Upper lobe of right lung (tissue), 1 donor: Measurements from ENCODE around the gene CLSTN2. TPM values are rescaled to one million over a fixed set of nuclear protein-coding genes. Genes with fewer than 3 reads are reported as not detected.

Source experiments
- ATAC-seq: fragments of 200-7000 bp; cut with Tn5 transposase; one replicate; pipeline ENCODE4 v1.9.1; 2020; ENCODE audit warnings: mild to moderate bottlenecking, moderate library complexity
- DNase-seq: peaks from one replicate; pipeline ENCODE4 v3.0.0-alpha.2; 2020
- H3K27ac ChIP-seq: fragments of 200-600 bp; one replicate; pipeline ENCODE4 v1.8.0; 2022
- H3K27me3 ChIP-seq: fragments of 200-600 bp; one replicate; pipeline ENCODE4 v1.8.0; 2022; ENCODE audit warnings: mild to moderate bottlenecking
- H3K36me3 ChIP-seq: fragments of 200-600 bp; one replicate; pipeline ENCODE4 v1.8.0; 2022
- H3K4me1 ChIP-seq: fragments of 200-600 bp; one replicate; pipeline ENCODE4 v1.8.0; 2022
- H3K4me3 ChIP-seq: fragments of 200-600 bp; one replicate; pipeline ENCODE4 v1.8.0; 2022; ENCODE audit warnings: mild to moderate bottlenecking
- H3K9me3 ChIP-seq: fragments of 200-600 bp; one replicate; pipeline ENCODE4 v1.8.0; 2022
- CTCF ChIP-seq: fragments of 200-600 bp; IDR thresholded peaks from one replicate; pipeline ENCODE4 v1.8.0; 2022; ENCODE audit warnings: antibody characterized with exemption
- intact Hi-C: fragments of 100-400 bp; cut with DNase I; formaldehyde crosslinking; loops from one replicate; pipeline ENCODE4 v1.11.0; 2022
- total RNA-seq: library from RNA; stranded (reverse); fragmentation: NEBNext Ultra II Directional; extraction: Animal tissue kit (Norgen Biotek cat#: 25700); gene quantifications from one replicate; pipeline ENCODE4 v1.2.1, GENCODE V29; 2021
- donor health status: DM: no; HTN: yes; CAD: no; lungs with severe emphysema.

Gene CLSTN2
- total RNA-seq, 1 donor from 2014 or later = 3.0 TPM

DNA sequence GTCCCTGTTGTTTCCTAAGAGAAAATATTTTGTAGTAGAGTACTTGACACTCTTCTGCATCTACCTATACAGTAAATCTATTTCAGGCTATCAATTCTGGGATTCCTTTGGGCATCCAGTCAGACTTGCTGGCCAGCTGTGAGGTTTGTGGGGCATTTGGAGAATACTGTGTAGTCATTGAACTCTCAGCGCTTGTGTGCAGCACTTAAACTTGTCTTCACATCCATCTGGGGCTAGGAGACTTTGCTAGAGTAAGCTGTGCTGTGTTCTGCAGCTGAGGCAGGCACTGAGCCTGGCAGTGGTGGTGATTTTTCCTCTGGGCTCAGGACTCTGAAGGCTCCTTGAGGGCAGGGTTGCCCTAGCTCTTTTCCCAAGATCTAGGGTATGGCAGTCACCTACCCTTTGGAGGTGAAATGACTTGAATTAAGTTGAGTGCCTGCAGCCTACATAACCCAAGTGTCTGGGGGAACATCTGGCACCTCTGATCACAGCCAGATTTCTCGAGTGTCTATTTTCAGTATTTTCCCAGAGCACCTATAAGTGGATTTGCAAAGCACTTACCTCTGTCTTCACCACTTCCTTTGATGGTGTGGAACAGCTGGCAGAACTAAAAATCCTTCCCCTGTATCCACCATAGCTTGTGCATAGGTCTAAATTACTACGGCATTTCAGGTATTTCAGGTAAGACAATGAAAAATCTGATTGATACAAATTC, 19.3 kb downstream of the CLSTN2 start:
- Histone ChIP-seq H3K36me3 (no peaks in the 10 kb centered on the region), H3K4me1 (no peaks in the 10 kb centered on the region), H3K27ac (no peak overlapping the region), H3K27me3 (no peaks in the 10 kb centered on the region), H3K9me3 (no peaks in the 10 kb centered on the region), H3K4me3 (no peak overlapping the region)
- DNase-seq = no peak
- TF ChIP-seq CTCF = no peak
- intact Hi-C loops = no loop called here
- no peak for ATAC-seq

GRCh38 chr3:139957844-139958243, 22.9 kb downstream of the CLSTN2 start:
- ATAC-seq (no peak), DNase-seq (no peak)
- TF ChIP-seq CTCF = no peak
- Histone ChIP-seq H3K4me3 (no peak overlapping the region), H3K27me3 (no peaks in the 10 kb centered on the region), H3K36me3 (no peaks in the 10 kb centered on the region), H3K27ac (no peak overlapping the region), H3K4me1 (no peaks in the 10 kb centered on the region), H3K9me3 (no peaks in the 10 kb centered on the region)
- intact Hi-C loops = no loop called here

GRCh38 chr3:139969386-139969785, 34.4 kb downstream of the CLSTN2 start:
- no peak for TF ChIP-seq CTCF
- no peak for DNase-seq
- Histone ChIP-seq H3K27ac (no peak overlapping the region), H3K36me3 (no peaks in the 10 kb centered on the region), H3K9me3 (no peaks in the 10 kb centered on the region), H3K4me3 (no peak overlapping the region), H3K4me1 (no peaks in the 10 kb centered on the region), H3K27me3 (no peaks in the 10 kb centered on the region)
- ATAC-seq = no peak
- intact Hi-C loops = no loop called here

GRCh38 chr3:139970526-139970925, 35.5 kb downstream of the CLSTN2 start:
- Histone ChIP-seq H3K27me3 (no peaks in the 10 kb centered on the region), H3K27ac (no peak overlapping the region), H3K9me3 (no peaks in the 10 kb centered on the region), H3K4me3 (no peak overlapping the region), H3K36me3 (no peaks in the 10 kb centered on the region), H3K4me1 (no peaks in the 10 kb centered on the region)
- DNase-seq = no peak
- no peak for TF ChIP-seq CTCF
- no peak for ATAC-seq
- intact Hi-C loops = no loop called here

GRCh38 chr3:139974809-139975425, 39.9 kb downstream of the CLSTN2 start:
- Histone ChIP-seq H3K4me3 (no peak overlapping the region), H3K36me3 (no peaks in the 10 kb centered on the region), H3K4me1 (no peaks in the 10 kb centered on the region), H3K27me3 (no peaks in the 10 kb centered on the region), H3K9me3 (no peaks in the 10 kb centered on the region), H3K27ac (no peak overlapping the region)
- intact Hi-C loops = no loop called here
- DNase-seq (no peak), ATAC-seq (no peak)
- no peak for TF ChIP-seq CTCF
